ENCODE measurements around the gene NBAS.

DNA sequence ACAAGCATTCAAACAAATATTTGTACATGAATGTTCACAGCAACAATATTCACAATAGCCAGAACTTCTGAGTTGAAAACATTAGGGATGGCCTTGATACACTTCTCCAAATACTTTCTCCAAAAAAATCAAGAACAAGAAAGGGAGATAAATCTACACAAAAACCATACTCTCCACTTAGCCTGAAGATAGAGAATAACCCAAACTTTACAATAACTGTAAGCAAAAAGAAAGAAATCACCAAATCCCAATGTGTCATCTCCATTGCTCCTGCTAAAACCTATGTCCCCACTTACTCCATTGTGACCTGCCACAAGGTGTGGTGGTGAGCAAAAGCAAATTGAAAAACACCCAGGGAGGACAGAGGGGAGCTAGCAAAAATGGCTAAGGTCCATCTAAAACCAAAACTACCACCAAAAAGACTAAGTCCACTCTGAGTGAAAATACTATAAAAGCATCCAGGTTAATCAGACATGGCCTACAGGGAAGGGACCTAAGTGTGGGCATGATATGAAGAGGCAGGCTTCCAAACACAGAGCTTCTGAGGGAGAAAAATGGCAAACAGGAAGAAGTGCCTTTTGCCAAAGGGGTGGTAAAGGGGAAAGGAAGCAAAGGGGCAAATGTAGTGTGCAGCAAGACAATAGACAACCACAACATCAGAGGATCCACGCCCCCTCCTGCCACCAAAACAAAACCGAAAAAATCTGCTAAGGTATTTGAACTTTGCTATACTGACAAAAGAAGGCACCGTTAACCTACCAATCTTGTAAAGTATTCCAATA lies 56.1 kb downstream of the NBAS start:
- TF ChIP-seq CTCF (IDR thresholded peaks at IDR 0.05; ENCODE audit: insufficient read depth, low read depth, low read length) (no peak), EZH2 (IDR thresholded peaks at IDR 0.05; ENCODE audit: insufficient read depth, low read length) (no peak)

All from astrocyte (in vitro differentiated cells and primary cell).